DND-41 (cell line): ENCODE data around the gene ABCB9.

Experiments
- ATAC-seq: fragments of 200-7000 bp; cut with Tn5 transposase; 3 replicates; pipeline ENCODE4 v1.9.1; 2021; ENCODE audit warnings: low read depth; ENCODE audit not compliant: insufficient read depth
- DNase-seq: peaks from one replicate; pipeline ENCODE4 v3.0.0-alpha.2; 2020
- H2AFZ ChIP-seq: 2 replicates; pipeline ENCODE4 v1.6.0; 2012; ENCODE audit warnings: low read depth, low read length
- H3K27ac ChIP-seq: 2 replicates; pipeline ENCODE4 v1.5.1; 2012; ENCODE audit warnings: low read length, inconsistent platforms
- H3K27me3 ChIP-seq: fragments of 200-600 bp; sonication (generic); 2 replicates; pipeline ENCODE4 v1.6.0; 2012; ENCODE audit warnings: low read length, mild to moderate bottlenecking, inconsistent platforms; ENCODE audit not compliant: insufficient read depth, poor library complexity
- H3K36me3 ChIP-seq: 2 replicates; pipeline ENCODE4 v1.5.1; 2012; ENCODE audit warnings: low read length, inconsistent platforms; ENCODE audit not compliant: insufficient read depth
- H3K4me1 ChIP-seq: 2 replicates; pipeline ENCODE4 v1.5.1; 2012; ENCODE audit warnings: mild to moderate bottlenecking, low read length; ENCODE audit not compliant: insufficient read depth
- H3K4me2 ChIP-seq: 2 replicates; pipeline ENCODE4 v1.6.0; 2012; ENCODE audit warnings: mild to moderate bottlenecking, moderate library complexity, low read length, inconsistent platforms; ENCODE audit not compliant: insufficient read depth
- H3K4me3 ChIP-seq, 2 experiments: fragments of 200-600 bp in 1 of 2; shearing (Covaris generic) in 1 of 2; 2 replicates each; pipeline ENCODE4 v1.5.1; 2012 to 2016; ENCODE audit warnings: inconsistent platforms in 2 of 2, low read length in 2 of 2, mild to moderate bottlenecking in 2 of 2, low read depth in 1 of 2, moderate library complexity in 1 of 2
- H3K79me2 ChIP-seq: 2 replicates; pipeline ENCODE4 v1.6.0; 2012; ENCODE audit warnings: low read length, inconsistent platforms; ENCODE audit not compliant: insufficient read depth
- H3K9ac ChIP-seq: 2 replicates; pipeline ENCODE4 v1.6.0; 2012; ENCODE audit warnings: low read depth, mild to moderate bottlenecking, inconsistent platforms, low read length, moderate library complexity
- H3K9me3 ChIP-seq: 2 replicates; pipeline ENCODE4 v1.5.1; 2012; ENCODE audit warnings: low read length, moderate library complexity, mild to moderate bottlenecking, inconsistent platforms; ENCODE audit not compliant: insufficient read depth, severe bottlenecking
- H4K20me1 ChIP-seq: 2 replicates; pipeline ENCODE4 v1.6.0; 2012; ENCODE audit warnings: low read length; ENCODE audit not compliant: insufficient read depth
- CTCF ChIP-seq: IDR thresholded peaks from 2 replicates; pipeline ENCODE4 v1.5.1; 2012; ENCODE audit warnings: borderline replicate concordance, low read length, moderate library complexity, mild to moderate bottlenecking; ENCODE audit not compliant: poor library complexity, severe bottlenecking; ENCODE audit errors: extremely low read depth
- EZH2 ChIP-seq: IDR thresholded peaks from 3 replicates; pipeline ENCODE4 v1.6.1; 2012; ENCODE audit warnings: borderline replicate concordance, low read depth, mild to moderate bottlenecking, moderate library complexity, low read length, inconsistent platforms; ENCODE audit not compliant: severe bottlenecking

Gene ABCB9

GRCh38 chr12:122880668-122881067 lies 85.6 kb downstream of the ABCB9 start:
- Histone ChIP-seq H3K4me1 (peaks cover 14% of the 10 kb centered on the region), H3K27ac (no peak overlapping the region), H3K27me3 (no peaks in the 10 kb centered on the region), H3K4me2 (no peak overlapping the region), H2AFZ (no peak overlapping the region), H3K9me3 (no peaks in the 10 kb centered on the region), H3K4me3 (no peak overlapping the region), H3K79me2 (peaks cover 91% of the 10 kb centered on the region), H4K20me1 (peaks cover 50% of the 10 kb centered on the region), H3K36me3 (no peaks in the 10 kb centered on the region), H3K9ac (no peak overlapping the region)
- no peak for TF ChIP-seq EZH2
- TF ChIP-seq CTCF, result peak; percentile 71
- peak; percentile 59 for DNase-seq
- ATAC-seq, result peak; percentile 93

DNA sequence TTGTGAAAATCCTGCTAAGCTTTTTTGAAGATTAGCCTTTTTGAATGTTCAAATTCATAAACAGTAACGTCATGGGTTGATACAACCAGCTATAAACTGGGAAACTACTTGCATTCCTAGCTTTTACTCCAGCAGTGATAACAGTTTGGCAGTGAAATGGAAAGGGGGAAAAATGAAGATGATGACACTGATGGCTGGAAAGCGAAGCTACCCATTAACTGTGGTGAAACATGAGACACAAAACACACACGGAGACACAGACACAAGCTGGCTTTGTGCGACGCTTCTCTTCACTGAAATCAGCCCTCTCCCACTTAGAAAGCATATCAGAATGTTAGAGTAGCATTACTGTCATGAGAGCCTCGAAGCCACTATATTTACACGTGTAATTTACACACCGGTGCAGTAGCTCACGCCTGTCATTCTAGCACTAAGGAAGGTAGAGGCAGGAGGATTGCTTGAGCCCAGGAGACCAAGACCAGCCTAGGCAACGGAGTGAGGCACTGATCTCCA lies 86.1 kb downstream of the ABCB9 start:
- Histone ChIP-seq H2AFZ (no peak overlapping the region), H3K4me1 (peaks cover 14% of the 10 kb centered on the region), H3K27me3 (no peaks in the 10 kb centered on the region), H3K9ac (no peak overlapping the region), H3K79me2 (peaks cover 93% of the 10 kb centered on the region), H3K27ac (no peak overlapping the region), H3K9me3 (no peaks in the 10 kb centered on the region), H3K36me3 (no peaks in the 10 kb centered on the region), H3K4me3 (no peak overlapping the region), H3K4me2 (no peak overlapping the region), H4K20me1 (peaks cover 50% of the 10 kb centered on the region)
- ATAC-seq, result no peak
- TF ChIP-seq CTCF (no peak), EZH2 (no peak)
- DNase-seq, result no peak
